OCI-LY3 (cell line): ENCODE measurements around the gene GRIK5.

Experiments
- H2AFZ ChIP-seq: fragments of 200-600, 300-600 bp; shearing (Covaris generic); 2 replicates; pipeline ENCODE4 v1.6.0; 2014; ENCODE audit warnings: antibody characterized with exemption, low read depth, low read length
- H3K27ac ChIP-seq: fragments of 200-600, 300-600 bp; sonication (generic); 2 replicates; pipeline ENCODE4 v1.5.1; 2014; ENCODE audit warnings: mild to moderate bottlenecking, low read length, moderate library complexity, mixed read lengths
- H3K27me3 ChIP-seq: fragments of 200-600, 300-600 bp; sonication (generic); 2 replicates; pipeline ENCODE4 v1.6.1; 2014; ENCODE audit warnings: low read depth, low read length, mixed read lengths
- H3K36me3 ChIP-seq: fragments of 200-600, 300-600 bp; sonication (generic); replicated peaks from 2 replicates; pipeline ENCODE3; 2014; ENCODE audit warnings: low read depth, low read length, mixed read lengths
- H3K4me1 ChIP-seq: fragments of 300-600, 200-600 bp; sonication (generic); 2 replicates; pipeline ENCODE4 v1.6.1; 2014; ENCODE audit warnings: low read length, mixed read lengths
- H3K4me2 ChIP-seq: fragments of 200-600, 300-600 bp; sonication (generic); 2 replicates; pipeline ENCODE4 v1.6.1; 2014; ENCODE audit warnings: low read length, mixed read lengths
- H3K4me3 ChIP-seq: fragments of 300-600, 200-600 bp; sonication (generic); 2 replicates; pipeline ENCODE4 v1.5.1; 2014; ENCODE audit warnings: antibody characterized with exemption, mild to moderate bottlenecking, low read length, moderate library complexity
- H3K79me2 ChIP-seq: fragments of 300-600, 200-600 bp; shearing (Covaris generic); 2 replicates; pipeline ENCODE4 v1.6.1; 2014; ENCODE audit warnings: mild to moderate bottlenecking, low read length, mixed read lengths
- H3K9ac ChIP-seq: fragments of 300-600, 200-600 bp; shearing (Covaris generic); 2 replicates; pipeline ENCODE4 v1.6.0; 2014; ENCODE audit warnings: mild to moderate bottlenecking, low read length, moderate library complexity
- H3K9me3 ChIP-seq: fragments of 200-600, 300-600 bp; shearing (Covaris generic); 2 replicates; pipeline ENCODE4 v1.6.1; 2014; ENCODE audit warnings: low read length, mixed read lengths; ENCODE audit not compliant: insufficient read depth
- H4K20me1 ChIP-seq: fragments of 200-600, 300-600 bp; sonication (generic); 2 replicates; pipeline ENCODE4 v1.6.1; 2016; ENCODE audit warnings: low read length, mixed read lengths; ENCODE audit not compliant: insufficient read depth
- EZH2phosphoT487 ChIP-seq: fragments of 200-600 bp; shearing (Covaris generic); IDR thresholded peaks from 2 replicates; pipeline ENCODE4 v1.6.1; 2018; ENCODE audit warnings: antibody characterized with exemption, mixed run types, low read depth
- TF ChIP-seq, protein P1 (sequence below): fragments of 200-600, 300-600 bp; sonication (generic); IDR thresholded peaks from 2 replicates; pipeline ENCODE4 v1.5.1; 2014; ENCODE audit warnings: antibody characterized with exemption, low read length, low read depth

Gene GRIK5

DNA sequence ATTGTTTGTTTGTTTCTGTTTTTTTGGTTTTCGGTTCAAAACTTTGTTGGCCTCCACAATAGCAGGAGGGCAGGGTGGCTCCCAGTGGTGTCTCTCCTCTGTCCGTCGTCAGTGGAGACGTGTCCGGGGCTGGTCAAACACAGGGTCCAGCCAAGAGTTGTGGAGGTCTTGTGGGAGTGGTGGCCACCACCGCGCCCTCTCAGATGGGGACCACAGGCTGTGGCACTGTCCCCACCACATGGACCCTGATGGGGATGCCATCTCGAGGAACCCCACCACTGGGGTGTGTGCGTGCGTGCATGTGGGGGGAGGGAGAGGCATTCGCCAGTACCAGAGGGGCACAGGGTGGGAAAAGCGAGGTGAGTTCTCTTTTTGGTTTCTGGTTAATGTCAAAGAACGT, 19.8 kb upstream of the GRIK5 start:
- H3K9ac ChIP-seq, result no peak overlapping the region
- no peak overlapping the region for H3K27ac ChIP-seq
- TF ChIP-seq, protein P1, sequence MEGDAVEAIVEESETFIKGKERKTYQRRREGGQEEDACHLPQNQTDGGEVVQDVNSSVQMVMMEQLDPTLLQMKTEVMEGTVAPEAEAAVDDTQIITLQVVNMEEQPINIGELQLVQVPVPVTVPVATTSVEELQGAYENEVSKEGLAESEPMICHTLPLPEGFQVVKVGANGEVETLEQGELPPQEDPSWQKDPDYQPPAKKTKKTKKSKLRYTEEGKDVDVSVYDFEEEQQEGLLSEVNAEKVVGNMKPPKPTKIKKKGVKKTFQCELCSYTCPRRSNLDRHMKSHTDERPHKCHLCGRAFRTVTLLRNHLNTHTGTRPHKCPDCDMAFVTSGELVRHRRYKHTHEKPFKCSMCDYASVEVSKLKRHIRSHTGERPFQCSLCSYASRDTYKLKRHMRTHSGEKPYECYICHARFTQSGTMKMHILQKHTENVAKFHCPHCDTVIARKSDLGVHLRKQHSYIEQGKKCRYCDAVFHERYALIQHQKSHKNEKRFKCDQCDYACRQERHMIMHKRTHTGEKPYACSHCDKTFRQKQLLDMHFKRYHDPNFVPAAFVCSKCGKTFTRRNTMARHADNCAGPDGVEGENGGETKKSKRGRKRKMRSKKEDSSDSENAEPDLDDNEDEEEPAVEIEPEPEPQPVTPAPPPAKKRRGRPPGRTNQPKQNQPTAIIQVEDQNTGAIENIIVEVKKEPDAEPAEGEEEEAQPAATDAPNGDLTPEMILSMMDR, result no peak
- no peak for TF ChIP-seq EZH2phosphoT487
- no peak overlapping the region for H2AFZ ChIP-seq
- H3K4me1 ChIP-seq, result peaks cover 27% of the 10 kb centered on the region
- H3K27me3 ChIP-seq, result no peaks in the 10 kb centered on the region
- peaks cover 32% of the 10 kb centered on the region for H3K36me3 ChIP-seq
- peaks cover 50% of the 10 kb centered on the region for H4K20me1 ChIP-seq
- no peak overlapping the region for H3K4me3 ChIP-seq
- H3K9me3 ChIP-seq, result no peaks in the 10 kb centered on the region
- H3K79me2 ChIP-seq, result no peaks in the 10 kb centered on the region
- no peak overlapping the region for H3K4me2 ChIP-seq

DNA sequence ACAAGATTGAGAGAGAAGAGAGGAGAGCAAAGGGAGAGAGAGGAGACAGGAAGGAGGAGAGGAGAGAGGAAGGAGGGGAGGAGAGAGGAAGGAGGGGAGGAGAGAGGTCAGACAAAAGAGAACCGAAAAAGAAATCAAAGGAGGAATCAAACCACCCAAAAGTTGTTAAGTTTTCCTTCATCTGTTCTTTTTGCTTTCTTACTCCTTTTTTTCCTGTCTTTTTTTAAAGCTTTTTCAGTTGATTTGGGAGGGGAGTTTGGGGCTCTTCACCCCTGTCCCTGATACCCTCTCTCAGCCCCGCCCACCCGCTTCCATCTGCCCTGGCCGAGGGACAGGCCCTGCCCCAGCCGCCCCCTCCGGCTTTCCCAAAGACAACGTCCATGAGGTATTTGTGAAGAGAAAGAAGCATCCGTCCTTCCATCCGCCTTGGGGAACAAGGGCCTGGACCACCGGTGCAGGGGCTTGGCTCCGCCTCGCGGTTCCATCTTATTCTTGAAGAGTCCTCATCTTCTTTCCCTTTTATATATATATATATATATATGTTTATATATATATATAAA, 19.3 kb upstream of the GRIK5 start:
- Histone ChIP-seq H3K9ac (no peak overlapping the region), H3K27ac (peak overlapping the region; percentile 11), H2AFZ (no peak overlapping the region), H3K4me3 (no peak overlapping the region), H4K20me1 (peaks cover 45% of the 10 kb centered on the region), H3K4me2 (no peak overlapping the region), H3K4me1 (peaks cover 27% of the 10 kb centered on the region), H3K9me3 (no peaks in the 10 kb centered on the region), H3K36me3 (peaks cover 27% of the 10 kb centered on the region), H3K79me2 (no peaks in the 10 kb centered on the region), H3K27me3 (no peaks in the 10 kb centered on the region)
- no peak for TF ChIP-seq EZH2phosphoT487
- TF ChIP-seq, protein P1, result no peak

GRCh38 chr19:42088471-42089190, 18.6 kb upstream of the GRIK5 start:
- H3K79me2 ChIP-seq, result peaks cover 4% of the 10 kb centered on the region; the same call in 1 of the 2 replicates
- H3K27me3 ChIP-seq, result no peaks in the 10 kb centered on the region
- no peaks in the 10 kb centered on the region for H3K9me3 ChIP-seq
- H3K9ac ChIP-seq, result no peak overlapping the region
- peaks cover 25% of the 10 kb centered on the region for H3K36me3 ChIP-seq
- peaks cover 27% of the 10 kb centered on the region for H3K4me1 ChIP-seq
- H3K4me2 ChIP-seq, result no peak overlapping the region
- H3K27ac ChIP-seq, result peak overlapping the region; percentile 11
- TF ChIP-seq, protein P1, result no peak
- no peak for TF ChIP-seq EZH2phosphoT487
- H3K4me3 ChIP-seq, result no peak overlapping the region
- H4K20me1 ChIP-seq, result peaks cover 38% of the 10 kb centered on the region
- H2AFZ ChIP-seq, result no peak overlapping the region

DNA sequence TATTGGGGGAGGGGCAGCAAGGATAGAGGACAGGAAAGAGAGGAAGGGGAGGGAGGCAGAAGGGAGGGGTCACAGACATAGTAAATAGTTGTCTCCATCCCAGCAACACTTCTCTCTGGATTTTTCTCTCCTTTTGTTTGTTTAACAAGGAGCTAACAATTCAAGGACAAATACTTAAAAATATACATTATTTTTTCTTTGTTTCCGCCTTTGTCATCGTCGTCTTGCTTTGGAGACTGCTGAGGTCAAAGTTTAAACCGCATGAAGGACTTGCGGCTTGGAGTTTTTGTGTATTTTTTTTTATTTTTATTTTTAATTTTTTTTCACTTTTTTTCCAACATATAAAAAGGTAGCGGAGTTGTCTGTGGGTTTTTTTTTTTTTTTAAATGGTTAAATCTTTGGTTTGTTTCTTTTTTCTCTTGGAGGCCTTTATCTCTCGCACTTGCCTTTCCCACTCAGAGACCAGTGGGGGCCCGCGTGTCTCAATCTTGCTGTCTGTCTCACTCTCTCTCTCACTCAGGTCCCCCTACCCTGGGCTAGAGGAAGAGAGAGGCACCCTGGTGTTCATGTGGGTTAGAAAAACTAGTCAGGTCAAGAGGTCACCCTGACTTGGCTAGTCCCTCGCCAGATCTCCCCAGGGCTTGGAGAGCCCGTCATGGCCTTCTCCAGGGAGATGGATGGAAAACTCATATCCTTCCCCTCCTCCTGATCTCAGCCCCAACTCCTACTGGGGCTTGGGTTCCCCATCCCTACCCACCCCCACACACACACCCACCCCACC, 17.0 kb upstream of the GRIK5 start:
- no peak overlapping the region for H3K4me2 ChIP-seq
- peaks cover 27% of the 10 kb centered on the region for H3K4me1 ChIP-seq
- H4K20me1 ChIP-seq, result peaks cover 31% of the 10 kb centered on the region
- H3K4me3 ChIP-seq, result no peak overlapping the region
- H3K9ac ChIP-seq, result no peak overlapping the region
- H2AFZ ChIP-seq, result no peak overlapping the region
- TF ChIP-seq, protein P1, result no peak
- no peak for TF ChIP-seq EZH2phosphoT487
- H3K9me3 ChIP-seq, result no peaks in the 10 kb centered on the region
- H3K36me3 ChIP-seq, result peaks cover 19% of the 10 kb centered on the region
- no peak overlapping the region for H3K27ac ChIP-seq
- peaks cover 12% of the 10 kb centered on the region; the same call in 1 of the 2 replicates for H3K79me2 ChIP-seq
- no peaks in the 10 kb centered on the region for H3K27me3 ChIP-seq
